Activated CD4-positive, alpha-beta memory T cell treated with anti-CD3 and anti-CD28 coated beads, Interleukin-2, amount 10 ng/mL, durations not matched to agents 7 days and 5 days (primary cell): ENCODE results near the gene ABLIM3. TPM values are rescaled to one million over a fixed set of nuclear protein-coding genes. Genes with fewer than 3 reads are reported as not detected.
"Not testable (repeated sequence)": the region's sequence is repeated elsewhere in the genome, so short reads cannot be mapped to it uniquely, and the experiment has no call there.

Source experiments
- CTCF ChIA-PET: fragments of 350-600 bp; sonication (Branson Sonifier 250); formaldehyde crosslinking; loops from one replicate; lab custom pipeline; 2021; ENCODE audit warnings: antibody characterized with exemption, inconsistent platforms; lab: Charles Lee
- POLR2A ChIA-PET: fragments of 350-600 bp; sonication (Branson Sonifier 250); formaldehyde crosslinking; loops from one replicate; lab custom pipeline; 2021; ENCODE audit warnings: antibody characterized with exemption; lab: Charles Lee
- DNase-seq: peaks from one replicate; pipeline ENCODE4 v3.0.0-alpha.2; 2020
- H3K27ac Mint-ChIP-seq: one replicate; pipeline ENCODE4 v1.8.0; 2021; ENCODE audit warnings: mild to moderate bottlenecking, mixed read lengths
- H3K27me3 Mint-ChIP-seq: one replicate; pipeline ENCODE4 v1.8.0; 2021; ENCODE audit warnings: mixed read lengths
- H3K36me3 Mint-ChIP-seq: one replicate; pipeline ENCODE4 v1.8.0; 2021; ENCODE audit warnings: low read depth, mixed read lengths
- H3K4me1 Mint-ChIP-seq: one replicate; pipeline ENCODE4 v1.8.0; 2021; ENCODE audit warnings: mixed read lengths
- H3K4me3 Mint-ChIP-seq: one replicate; pipeline ENCODE4 v1.8.0; 2021; ENCODE audit warnings: mild to moderate bottlenecking, mixed read lengths
- H3K9me3 Mint-ChIP-seq: one replicate; pipeline ENCODE4 v1.8.0; 2021; ENCODE audit warnings: mixed read lengths
- total RNA-seq, 2 experiments: library from RNA; stranded (reverse); gene quantifications; one replicate each; pipeline ENCODE4 v1.2.3, GENCODE V29; 2021

Gene ABLIM3
- total RNA-seq, 2 experiments from 2014 or later: 0.08 to 0.38 TPM

GRCh38 chr5:149187617-149188016 lies 46.3 kb downstream of the ABLIM3 start:
- H3K27ac Mint-ChIP-seq, DNase-seq, H3K4me1 Mint-ChIP-seq, POLR2A ChIA-PET, H3K36me3 Mint-ChIP-seq, H3K4me3 Mint-ChIP-seq, H3K9me3 Mint-ChIP-seq: not testable (repeated sequence)
- CTCF ChIA-PET: interaction anchor here (1.0 kb wide), 1 partner anchor 47 kb away, joined by 3 read pairs; the partner anchor contains the start of gene ABLIM3
- peaks cover 31% of the 10 kb centered on the region for H3K27me3 Mint-ChIP-seq

GRCh38 chr5:149188383-149188782 lies 47.1 kb downstream of the ABLIM3 start:
- no peak for DNase-seq
- H3K27ac Mint-ChIP-seq: no peak overlapping the region
- H3K4me3 Mint-ChIP-seq: no peak overlapping the region
- peaks cover 7% of the 10 kb centered on the region for H3K4me1 Mint-ChIP-seq
- H3K27me3 Mint-ChIP-seq: peaks cover 33% of the 10 kb centered on the region
- CTCF ChIA-PET: no interaction called here
- POLR2A ChIA-PET: no interaction called here
- H3K36me3 Mint-ChIP-seq: no peaks in the 10 kb centered on the region
- no peaks in the 10 kb centered on the region for H3K9me3 Mint-ChIP-seq

- POLR2A ChIA-PET: no interaction called here
- Mint-ChIP-seq H3K27ac (no peak overlapping the region), H3K36me3 (no peaks in the 10 kb centered on the region), H3K4me3 (no peak overlapping the region), H3K4me1 (no peaks in the 10 kb centered on the region), H3K9me3 (no peaks in the 10 kb centered on the region), H3K27me3 (peaks cover 13% of the 10 kb centered on the region)
- DNase-seq: no peak
- CTCF ChIA-PET: no interaction called here
These were observed 54.1 kb downstream of the ABLIM3 start for GRCh38 chr5:149195337-149195887.

GRCh38 chr5:149195962-149196361 lies 54.7 kb downstream of the ABLIM3 start:
- ChIA-PET CTCF (no interaction called here), POLR2A (no interaction called here)
- Mint-ChIP-seq H3K4me1 (no peaks in the 10 kb centered on the region), H3K27ac (no peak overlapping the region), H3K9me3 (no peaks in the 10 kb centered on the region), H3K36me3 (no peaks in the 10 kb centered on the region), H3K27me3 (peaks cover 10% of the 10 kb centered on the region), H3K4me3 (no peak overlapping the region)
- no peak for DNase-seq

- ChIA-PET CTCF (no interaction called here), POLR2A (no interaction called here)
These were observed 56.9 kb downstream of the ABLIM3 start for GRCh38 chr5:149198148-149198547.

DNA sequence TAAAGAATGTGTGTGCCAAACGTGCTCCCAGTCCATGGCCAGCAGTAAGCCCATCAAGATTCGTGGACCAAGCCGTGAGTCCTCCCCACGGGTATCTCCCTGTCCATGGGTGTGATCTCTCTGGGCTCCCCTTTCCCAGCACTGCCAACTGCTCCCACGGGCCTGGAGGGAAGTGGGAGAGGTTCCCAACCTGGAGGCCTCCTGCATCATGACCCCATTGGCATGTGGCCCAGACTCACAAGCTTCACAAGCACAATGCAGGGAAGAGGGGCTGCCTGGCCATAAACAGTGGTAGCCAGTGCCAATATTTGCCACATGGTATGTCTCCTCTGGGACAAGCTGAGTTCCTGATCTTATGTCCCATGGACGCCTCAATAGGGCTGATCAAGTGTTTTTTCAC lies 59.1 kb downstream of the ABLIM3 start:
- Mint-ChIP-seq H3K4me1 (no peaks in the 10 kb centered on the region), H3K9me3 (no peaks in the 10 kb centered on the region), H3K36me3 (no peaks in the 10 kb centered on the region), H3K4me3 (no peak overlapping the region), H3K27me3 (no peaks in the 10 kb centered on the region), H3K27ac (no peak overlapping the region)
- ChIA-PET POLR2A (interaction anchor here (1.1 kb wide), 1 partner anchor 11 kb away, joined by 3 read pairs; no protein-coding TSS in a partner anchor), CTCF (no interaction called here)
- DNase-seq: no peak

More at GRCh38 chr5:149198148-149198547, 56.9 kb downstream of the ABLIM3 start:
- Mint-ChIP-seq H3K4me3 (no peak overlapping the region), H3K27ac (no peak overlapping the region), H3K4me1 (no peaks in the 10 kb centered on the region), H3K9me3 (no peaks in the 10 kb centered on the region), H3K27me3 (peaks cover 6% of the 10 kb centered on the region), H3K36me3 (no peaks in the 10 kb centered on the region)
- DNase-seq: no peak

GRCh38 chr5:149201121-149201637 lies 59.9 kb downstream of the ABLIM3 start:
- CTCF ChIA-PET: no interaction called here
- H3K9me3 Mint-ChIP-seq: no peaks in the 10 kb centered on the region
- POLR2A ChIA-PET: no interaction called here
- H3K27ac Mint-ChIP-seq: no peak overlapping the region
- no peaks in the 10 kb centered on the region for H3K4me1 Mint-ChIP-seq
- no peaks in the 10 kb centered on the region for H3K36me3 Mint-ChIP-seq
- no peaks in the 10 kb centered on the region for H3K27me3 Mint-ChIP-seq
- DNase-seq: no peak
- H3K4me3 Mint-ChIP-seq: no peak overlapping the region

DNA sequence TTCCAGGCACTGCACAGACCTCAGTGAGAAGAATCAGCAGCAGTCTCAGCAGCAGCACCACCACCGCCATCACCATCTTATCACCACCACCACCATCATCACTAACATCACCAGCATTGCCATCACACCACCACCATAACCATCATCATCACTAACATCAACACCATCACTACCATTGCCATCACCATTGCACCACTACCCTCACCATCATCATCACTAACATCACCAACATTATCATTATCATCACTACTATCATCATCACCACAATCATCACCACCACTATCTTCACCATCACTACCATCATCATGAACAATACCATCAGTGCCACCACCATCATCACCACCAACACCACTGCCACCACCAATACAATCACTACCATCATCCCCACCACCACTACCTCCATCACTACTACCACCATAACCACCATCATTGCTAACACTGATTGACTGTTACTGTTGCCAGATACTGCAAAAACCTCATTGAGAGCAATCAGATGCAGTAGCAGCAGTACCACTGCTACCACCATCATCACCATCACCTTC lies 61.7 kb downstream of the ABLIM3 start:
- ChIA-PET CTCF (no interaction called here), POLR2A (no interaction called here)
- Mint-ChIP-seq H3K36me3 (no peaks in the 10 kb centered on the region), H3K9me3 (no peaks in the 10 kb centered on the region), H3K4me3 (no peak overlapping the region), H3K4me1 (no peaks in the 10 kb centered on the region), H3K27me3 (no peaks in the 10 kb centered on the region), H3K27ac (no peak overlapping the region)
- DNase-seq: no peak

DNA sequence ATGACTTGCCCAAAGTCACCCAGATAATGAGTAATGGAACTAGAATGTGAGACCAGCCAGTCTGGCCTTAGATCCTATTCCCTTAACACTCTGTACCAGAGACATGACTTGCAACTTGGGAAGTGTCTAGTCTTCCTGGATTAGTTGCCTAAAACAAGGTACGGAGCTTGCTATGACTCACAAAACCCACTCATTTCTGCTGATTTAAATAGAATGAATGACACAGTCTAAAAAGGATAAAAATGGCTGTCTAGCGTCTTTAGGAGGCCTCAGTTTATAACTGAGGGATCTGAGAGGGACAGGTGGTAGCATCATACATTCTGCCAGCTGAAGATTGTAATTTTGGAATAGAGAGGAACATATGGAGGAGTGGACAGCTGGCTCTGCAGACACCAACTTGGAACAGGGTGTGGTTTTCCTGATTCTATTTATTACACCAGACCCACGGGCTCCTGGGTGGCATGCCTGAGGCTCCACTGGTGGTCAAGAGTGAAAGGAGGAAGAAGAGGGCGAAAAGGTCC lies 62.7 kb downstream of the ABLIM3 start:
- no peak for DNase-seq
- Mint-ChIP-seq H3K27me3 (no peaks in the 10 kb centered on the region), H3K4me1 (no peaks in the 10 kb centered on the region), H3K9me3 (no peaks in the 10 kb centered on the region), H3K4me3 (no peak overlapping the region), H3K36me3 (no peaks in the 10 kb centered on the region), H3K27ac (no peak overlapping the region)
- ChIA-PET CTCF (no interaction called here), POLR2A (no interaction called here)

- Mint-ChIP-seq H3K4me1 (no peaks in the 10 kb centered on the region), H3K4me3 (no peak overlapping the region), H3K36me3 (no peaks in the 10 kb centered on the region), H3K27ac (no peak overlapping the region), H3K27me3 (no peaks in the 10 kb centered on the region), H3K9me3 (no peaks in the 10 kb centered on the region)
- ChIA-PET CTCF (no interaction called here), POLR2A (no interaction called here)
- no peak for DNase-seq
These were observed 64.6 kb downstream of the ABLIM3 start for GRCh38 chr5:149205625-149206523.

DNA sequence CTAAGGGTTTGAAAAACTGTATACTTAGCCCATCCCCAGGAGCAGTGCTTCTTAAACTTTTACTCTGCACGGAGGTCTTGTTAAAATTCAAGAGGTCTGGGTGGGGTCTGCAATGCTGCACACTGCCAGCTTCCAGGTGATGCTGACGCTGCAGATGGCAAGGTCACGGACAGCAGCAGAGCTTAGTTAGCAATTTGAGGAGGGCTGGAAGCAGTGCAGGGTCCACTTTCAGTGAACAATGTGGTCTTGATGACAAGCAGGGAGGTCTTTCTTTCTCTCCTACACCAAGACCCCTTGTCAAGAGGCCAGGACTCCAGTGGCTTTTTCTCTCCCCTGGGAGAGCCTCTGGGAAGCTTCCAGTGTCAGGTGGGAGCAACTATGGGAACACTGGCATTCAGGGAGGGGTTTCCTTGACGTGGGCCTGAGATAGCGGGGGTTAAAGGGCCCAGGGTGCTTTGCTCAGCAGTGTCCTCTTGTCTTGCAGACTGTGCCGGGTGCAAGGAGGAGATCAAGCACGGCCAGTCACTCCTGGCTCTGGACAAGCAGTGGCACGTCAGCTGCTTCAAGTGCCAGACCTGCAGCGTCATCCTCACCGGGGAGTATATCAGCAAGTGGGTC lies 65.3 kb downstream of the ABLIM3 start:
- CTCF ChIA-PET: no interaction called here
- H3K4me3 Mint-ChIP-seq: no peak overlapping the region
- no peaks in the 10 kb centered on the region for H3K9me3 Mint-ChIP-seq
- no peak for DNase-seq
- POLR2A ChIA-PET: no interaction called here
- no peak overlapping the region for H3K27ac Mint-ChIP-seq
- H3K36me3 Mint-ChIP-seq: no peaks in the 10 kb centered on the region
- H3K4me1 Mint-ChIP-seq: no peaks in the 10 kb centered on the region
- no peaks in the 10 kb centered on the region for H3K27me3 Mint-ChIP-seq

DNA sequence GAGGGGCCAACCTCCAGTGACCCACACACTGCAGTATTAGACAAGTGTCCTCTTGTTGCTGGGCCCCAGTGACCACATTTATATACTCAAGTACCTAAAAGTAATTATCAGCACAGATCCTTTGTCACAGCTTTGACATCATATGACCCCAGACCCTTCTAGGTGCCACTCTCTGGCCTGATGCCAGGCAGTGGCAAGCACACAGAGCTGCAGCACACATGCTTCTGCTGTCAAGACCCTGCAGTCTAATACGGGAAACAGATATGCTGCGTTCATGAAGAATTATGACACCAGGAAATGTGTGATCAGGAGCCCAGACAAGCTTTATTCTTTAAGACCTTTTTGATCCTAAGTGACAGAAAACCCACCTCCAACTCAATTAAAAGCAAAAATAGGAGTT lies 66.5 kb downstream of the ABLIM3 start:
- Mint-ChIP-seq H3K27ac (no peak overlapping the region), H3K4me3 (no peak overlapping the region), H3K36me3 (no peaks in the 10 kb centered on the region), H3K4me1 (no peaks in the 10 kb centered on the region), H3K9me3 (no peaks in the 10 kb centered on the region), H3K27me3 (no peaks in the 10 kb centered on the region)
- CTCF ChIA-PET: no interaction called here
- no peak for DNase-seq
- POLR2A ChIA-PET: no interaction called here

DNA sequence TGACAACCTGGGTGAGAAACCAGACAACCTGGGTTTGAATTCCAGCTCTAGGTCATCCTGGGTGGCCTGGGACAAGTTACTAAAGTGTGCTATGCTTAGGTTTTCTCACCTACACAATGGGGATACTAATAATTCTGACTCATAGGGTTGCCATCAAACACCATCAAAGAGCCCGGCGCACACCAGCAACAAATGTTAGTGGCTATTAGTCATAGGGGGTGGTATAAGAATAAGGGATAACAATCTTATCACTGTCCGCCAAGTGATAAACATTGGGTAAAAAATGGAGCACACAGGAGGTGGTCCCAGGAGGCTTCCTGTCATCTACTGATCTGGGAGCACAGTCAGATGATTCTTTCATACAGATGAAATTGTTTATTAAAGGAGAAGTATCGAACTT lies 68.9 kb downstream of the ABLIM3 start:
- Mint-ChIP-seq H3K4me1 (no peaks in the 10 kb centered on the region), H3K9me3 (no peaks in the 10 kb centered on the region), H3K27ac (no peak overlapping the region), H3K36me3 (no peaks in the 10 kb centered on the region), H3K27me3 (no peaks in the 10 kb centered on the region), H3K4me3 (no peak overlapping the region)
- POLR2A ChIA-PET: no interaction called here
- no peak for DNase-seq
- CTCF ChIA-PET: no interaction called here
